Neural cell (in vitro differentiated cells): Measurements from ENCODE around the gene HIP1.

ENCODE experiments used
- CTCF ChIP-seq: fragments of 450-650 bp; IDR thresholded peaks from 2 replicates; pipeline ENCODE4 v1.5.1; 2014; ENCODE audit warnings: antibody characterized with exemption, mild to moderate bottlenecking, moderate library complexity; ENCODE audit not compliant: poor library complexity, severe bottlenecking
- EP300 ChIP-seq: fragments of 450-650 bp; conservative IDR thresholded peaks from 2 replicates; pipeline ENCODE4 v1.6.1; 2014; ENCODE audit warnings: antibody characterized with exemption, mild to moderate bottlenecking, moderate library complexity; ENCODE audit not compliant: poor library complexity, severe bottlenecking
- EZH2 ChIP-seq: fragments of 200-600, 300-800 bp; shearing (Covaris generic), sonication (generic); IDR thresholded peaks from 2 replicates; pipeline ENCODE4 v1.6.1; 2014; ENCODE audit warnings: antibody characterized with exemption, low read length, borderline replicate concordance, mild to moderate bottlenecking; ENCODE audit not compliant: insufficient read depth, poor library complexity, severe bottlenecking
- POLR2AphosphoS5 ChIP-seq: IDR thresholded peaks from 2 replicates; pipeline ENCODE4 v1.6.1; 2012
- RAD21 ChIP-seq: fragments of 450-650 bp; conservative IDR thresholded peaks from 2 replicates; pipeline ENCODE4 v1.6.1; 2014; ENCODE audit warnings: antibody characterized with exemption, mild to moderate bottlenecking, moderate library complexity
- SMC3 ChIP-seq: fragments of 450-650 bp; conservative IDR thresholded peaks from 2 replicates; pipeline ENCODE4 v1.6.1; 2014; ENCODE audit warnings: antibody characterized with exemption, mild to moderate bottlenecking, moderate library complexity; ENCODE audit not compliant: poor library complexity
- TAF1 ChIP-seq: IDR thresholded peaks from 2 replicates; pipeline ENCODE4 v1.6.1; 2012; ENCODE audit warnings: low read depth
- TF ChIP-seq, protein P1 (sequence below): IDR thresholded peaks from 2 replicates; pipeline ENCODE4 v1.6.1; 2012; ENCODE audit warnings: borderline replicate concordance

- TF ChIP-seq CTCF = no peak
- no peak for TF ChIP-seq POLR2AphosphoS5
- TF ChIP-seq, protein P1, sequence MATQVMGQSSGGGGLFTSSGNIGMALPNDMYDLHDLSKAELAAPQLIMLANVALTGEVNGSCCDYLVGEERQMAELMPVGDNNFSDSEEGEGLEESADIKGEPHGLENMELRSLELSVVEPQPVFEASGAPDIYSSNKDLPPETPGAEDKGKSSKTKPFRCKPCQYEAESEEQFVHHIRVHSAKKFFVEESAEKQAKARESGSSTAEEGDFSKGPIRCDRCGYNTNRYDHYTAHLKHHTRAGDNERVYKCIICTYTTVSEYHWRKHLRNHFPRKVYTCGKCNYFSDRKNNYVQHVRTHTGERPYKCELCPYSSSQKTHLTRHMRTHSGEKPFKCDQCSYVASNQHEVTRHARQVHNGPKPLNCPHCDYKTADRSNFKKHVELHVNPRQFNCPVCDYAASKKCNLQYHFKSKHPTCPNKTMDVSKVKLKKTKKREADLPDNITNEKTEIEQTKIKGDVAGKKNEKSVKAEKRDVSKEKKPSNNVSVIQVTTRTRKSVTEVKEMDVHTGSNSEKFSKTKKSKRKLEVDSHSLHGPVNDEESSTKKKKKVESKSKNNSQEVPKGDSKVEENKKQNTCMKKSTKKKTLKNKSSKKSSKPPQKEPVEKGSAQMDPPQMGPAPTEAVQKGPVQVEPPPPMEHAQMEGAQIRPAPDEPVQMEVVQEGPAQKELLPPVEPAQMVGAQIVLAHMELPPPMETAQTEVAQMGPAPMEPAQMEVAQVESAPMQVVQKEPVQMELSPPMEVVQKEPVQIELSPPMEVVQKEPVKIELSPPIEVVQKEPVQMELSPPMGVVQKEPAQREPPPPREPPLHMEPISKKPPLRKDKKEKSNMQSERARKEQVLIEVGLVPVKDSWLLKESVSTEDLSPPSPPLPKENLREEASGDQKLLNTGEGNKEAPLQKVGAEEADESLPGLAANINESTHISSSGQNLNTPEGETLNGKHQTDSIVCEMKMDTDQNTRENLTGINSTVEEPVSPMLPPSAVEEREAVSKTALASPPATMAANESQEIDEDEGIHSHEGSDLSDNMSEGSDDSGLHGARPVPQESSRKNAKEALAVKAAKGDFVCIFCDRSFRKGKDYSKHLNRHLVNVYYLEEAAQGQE = no peak
- TF ChIP-seq EP300 = no peak
- no peak for TF ChIP-seq EZH2
- no peak for TF ChIP-seq RAD21
- TF ChIP-seq TAF1 = no peak
- no peak for TF ChIP-seq SMC3
These were observed 26.9 kb downstream of the HIP1 start for GRCh38 chr7:75711656-75712514.
